Upper lobe of left lung (tissue), 6 donors: ENCODE data around the gene ERMARD. TPM values are rescaled to one million over a fixed set of nuclear protein-coding genes. Genes with fewer than 3 reads are reported as not detected.

Experiments
- ATAC-seq, 2 donors: fragments of 200-7000 bp; cut with Tn5 transposase; one replicate each; pipeline ENCODE4 v1.9.1; 2022; ENCODE audit warnings: mild to moderate bottlenecking in 2 of 2, moderate library complexity in 2 of 2; ENCODE audit not compliant: low FRiP score in 2 of 2
- DNase-seq, 2 donors: peaks; one replicate each; pipeline ENCODE4 v3.0.0-alpha.2; 2019 to 2020
- H3K27ac ChIP-seq, 4 donors: fragments of 200-600 bp; sonication (generic); one replicate each; pipeline ENCODE4 v1.5.1; 2016 to 2019
- H3K27me3 ChIP-seq, 4 donors: fragments of 200-600 bp; sonication (generic); one replicate each; pipeline ENCODE4 v1.5.1; 2017 to 2019
- H3K36me3 ChIP-seq, 4 donors: fragments of 200-600 bp; sonication (generic); one replicate each; pipeline ENCODE4 v1.5.1; 2016 to 2019
- H3K4me1 ChIP-seq, 4 donors: fragments of 200-600 bp; sonication (generic); one replicate each; pipeline ENCODE4 v1.5.1; 2018 to 2019
- H3K4me3 ChIP-seq, 4 donors: fragments of 200-600 bp; sonication (generic); one replicate each; pipeline ENCODE4 v1.5.1; 2017 to 2019; ENCODE audit warnings: mild to moderate bottlenecking in 2 of 4, moderate library complexity in 1 of 4
- H3K9me3 ChIP-seq, 4 donors: fragments of 200-600 bp; sonication (generic); one replicate each; pipeline ENCODE4 v1.5.1; 2018 to 2019
- CTCF ChIP-seq, 6 experiments: fragments of 450-650 bp in 4 of 6; fragments of 200-600 bp in 2 of 6; sonication (generic) in 2 of 6; IDR thresholded peaks; one replicate each; pipeline ENCODE4 v1.5.1; 2016 to 2019; ENCODE audit warnings: antibody characterized with exemption in 6 of 6
- EP300 ChIP-seq, 4 donors: sonication (generic); formaldehyde crosslinking; IDR thresholded peaks; one replicate each; pipeline ENCODE4 v1.5.1; 2017; ENCODE audit warnings: antibody characterized with exemption in 4 of 4, control low read depth in 2 of 4
- POLR2A ChIP-seq, 4 donors: fragments of 450-650 bp; IDR thresholded peaks; one replicate each; pipeline ENCODE4 v1.5.1; 2016 to 2017; ENCODE audit warnings: antibody characterized with exemption in 4 of 4, mild to moderate bottlenecking in 2 of 4
- POLR2AphosphoS5 ChIP-seq, 2 donors: sonication (generic); formaldehyde crosslinking; IDR thresholded peaks; one replicate each; pipeline ENCODE4 v1.5.1; 2017; ENCODE audit warnings: antibody characterized with exemption in 2 of 2
- WGBS, 2 donors: methylation state at CpG; one replicate each; pipeline ENCODE4 v1.1.5; 2017 to 2018; 5-methylcytosine and 5-hydroxymethylcytosine counted together
- total RNA-seq, 6 donors: library from RNA; depleted of rRNA in 4 of 6; stranded (reverse); fragments of >200 nt in 4 of 6; gene quantifications; one replicate each; pipeline versions ENCODE4 v1.1.0 to v1.2.1, GENCODE V29; 2016 to 2021
- donor health status: DM: no; HTN: no; CAD: no; lungs with moderate emphysema.
- donor health status: DM: no; HTN: yes; CAD: no; lungs with severe emphysema.

ERMARD gene
- total RNA-seq, 6 donors from 2014 or later, result 12.6 to 51.3 (median 18.5) TPM

GRCh38 chr6:169791721-169792131, 40.3 kb downstream of the ERMARD start:
- no peak overlapping the region for H3K4me3 ChIP-seq
- TF ChIP-seq EP300 (IDR thresholded peaks at IDR 0.05) (no peak), POLR2AphosphoS5 (IDR thresholded peaks at IDR 0.05) (no peak), CTCF (IDR thresholded peaks at IDR 0.05) (no peak), POLR2A (IDR thresholded peaks at IDR 0.05) (no peak)
- WGBS, 2 donors, result 64 to 72% methylated on average over 6 of the region's 6 CpGs
- peaks cover 14 to 17% (median 15%) of the 10 kb centered on the region in 4 donors for H3K4me1 ChIP-seq
- no peaks in the 10 kb centered on the region for H3K36me3 ChIP-seq
- H3K27ac ChIP-seq, result no peak overlapping the region
- no peaks in the 10 kb centered on the region for H3K9me3 ChIP-seq
- ATAC-seq, result no peak
- no peaks in the 10 kb centered on the region for H3K27me3 ChIP-seq
- DNase-seq, result no peak

- no peak overlapping the region for H3K4me3 ChIP-seq
- WGBS, 2 donors, result 91 to 92% methylated on average over 21 of the region's 21 CpGs
- DNase-seq (no peak), ATAC-seq (no peak)
- H3K27ac ChIP-seq, result no peak overlapping the region
- H3K4me1 ChIP-seq, result peaks cover 14 to 17% (median 15%) of the 10 kb centered on the region in 4 donors
- H3K36me3 ChIP-seq, result no peaks in the 10 kb centered on the region
- TF ChIP-seq POLR2AphosphoS5 (IDR thresholded peaks at IDR 0.05) (no peak), EP300 (IDR thresholded peaks at IDR 0.05) (no peak), CTCF (IDR thresholded peaks at IDR 0.05) (no peak), POLR2A (IDR thresholded peaks at IDR 0.05) (no peak)
- H3K9me3 ChIP-seq, result no peaks in the 10 kb centered on the region
- H3K27me3 ChIP-seq, result no peaks in the 10 kb centered on the region
Observed at GRCh38 chr6:169792306-169793015, 41.0 kb downstream of the ERMARD start.

GRCh38 chr6:169793408-169793807, 42.0 kb downstream of the ERMARD start:
- DNase-seq, result no peak
- Histone ChIP-seq H3K4me3 (no peak overlapping the region), H3K27ac (no peak overlapping the region), H3K36me3 (no peaks in the 10 kb centered on the region), H3K27me3 (no peaks in the 10 kb centered on the region), H3K4me1 (peaks cover 14 to 17% (median 15%) of the 10 kb centered on the region in 4 donors), H3K9me3 (no peaks in the 10 kb centered on the region)
- ATAC-seq, result no peak
- TF ChIP-seq EP300 (IDR thresholded peaks at IDR 0.05) (no peak), CTCF (IDR thresholded peaks at IDR 0.05) (no peak), POLR2A (IDR thresholded peaks at IDR 0.05) (no peak), POLR2AphosphoS5 (IDR thresholded peaks at IDR 0.05) (no peak)
- 84 to 87% methylated on average over 5 to 10 of the region's 10 CpGs for WGBS, 2 donors

DNA sequence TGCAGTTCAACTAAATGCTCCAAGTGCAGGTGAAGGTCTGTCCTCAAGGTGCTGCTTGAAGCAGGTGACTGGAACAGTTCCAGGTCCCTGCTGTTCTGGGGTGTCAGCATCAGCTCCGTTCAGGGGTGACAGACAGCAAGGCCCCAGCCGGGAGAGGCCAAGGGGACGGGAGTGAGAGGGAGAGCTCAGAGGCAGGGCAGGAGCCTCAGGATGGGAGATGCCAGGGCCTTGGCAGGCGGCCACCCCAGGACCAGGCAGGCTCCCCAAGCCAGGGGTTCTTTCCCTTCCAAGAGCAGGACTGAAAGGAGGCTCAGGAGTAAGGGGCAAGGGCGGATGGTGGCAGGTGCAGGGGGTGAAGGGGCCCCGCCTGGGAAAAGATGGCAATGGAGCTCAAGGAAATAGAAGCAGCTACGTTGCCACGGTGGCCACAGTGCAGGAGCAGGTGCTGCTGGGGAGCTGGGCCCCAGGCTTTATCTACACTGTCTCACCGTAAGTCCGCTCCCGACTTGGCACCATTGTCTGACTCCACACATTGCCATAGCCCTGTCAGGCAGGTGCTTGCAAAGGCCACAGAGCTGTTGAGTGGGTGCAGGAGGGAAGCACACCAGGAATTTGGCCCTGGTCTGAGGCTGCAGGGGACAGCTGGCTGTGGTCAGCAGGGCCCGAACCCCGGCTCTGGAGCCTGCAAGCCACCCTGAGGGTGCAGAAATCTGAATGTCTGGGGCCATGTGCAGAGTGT, 43.1 kb downstream of the ERMARD start:
- ATAC-seq, result no peak
- DNase-seq, result no peak
- H3K27ac ChIP-seq, result no peak overlapping the region
- 76 to 77% methylated on average over 13 of the region's 13 CpGs for WGBS, 2 donors
- H3K27me3 ChIP-seq, result no peaks in the 10 kb centered on the region
- no peak overlapping the region for H3K4me3 ChIP-seq
- H3K9me3 ChIP-seq, result no peaks in the 10 kb centered on the region
- no peaks in the 10 kb centered on the region for H3K36me3 ChIP-seq
- peaks cover 13 to 15% (median 15%) of the 10 kb centered on the region in 4 donors for H3K4me1 ChIP-seq
- TF ChIP-seq EP300 (IDR thresholded peaks at IDR 0.05) (no peak), CTCF (IDR thresholded peaks at IDR 0.05) (no peak), POLR2AphosphoS5 (IDR thresholded peaks at IDR 0.05) (no peak), POLR2A (IDR thresholded peaks at IDR 0.05) (no peak)
